Endothelial cell of umbilical vein (primary cell): Measurements from ENCODE around the gene HMCN1. TPM values are rescaled to one million over a fixed set of nuclear protein-coding genes. Genes with fewer than 3 reads are reported as not detected.

Experiments
- BruUV-seq: library from RNA; stranded (reverse); fragments of 400-500 nt; replicated peaks from 2 replicates; lab custom pipeline; 2021; lab: Mats Ljungman, UMichigan
- CTCF ChIA-PET: fragments of 300-600, 350-600 bp; sonication (Branson Sonifier 250); formaldehyde crosslinking; loops from one replicate; lab custom pipeline; 2021; ENCODE audit warnings: antibody characterized with exemption, inconsistent platforms; lab: Charles Lee
- POLR2A ChIA-PET: fragments of 300-600, 350-600 bp; sonication (Branson Sonifier 250); formaldehyde crosslinking; loops from one replicate; lab custom pipeline; 2021; ENCODE audit warnings: antibody characterized with exemption, inconsistent platforms; lab: Charles Lee
- DNase-seq: peaks from one replicate; pipeline ENCODE4 v3.0.0-alpha.2; 2011; ENCODE audit warnings: low read depth, low spot score
- FAIRE-seq: peaks from 2 replicates; lab custom pipeline; 2011; peaks lifted over from hg19 to GRCh38; lab: Jason Lieb, UNC
- H2AFZ ChIP-seq: 2 replicates; pipeline ENCODE4 v1.6.0; 2012; ENCODE audit warnings: low read depth, low read length, control low read depth, inconsistent platforms
- H3K27ac ChIP-seq: 2 replicates; pipeline ENCODE4 v1.5.1; 2011; ENCODE audit warnings: low read depth, mild to moderate bottlenecking, control low read depth, low read length, moderate library complexity; ENCODE audit not compliant: insufficient read depth
- H3K27me3 ChIP-seq, 2 experiments: 2 replicates each; pipeline versions ENCODE4 v1.6.0 to v1.6.1; 2011; ENCODE audit warnings: low read length in 2 of 2, mixed read lengths in 1 of 2; ENCODE audit not compliant: control insufficient read depth in 2 of 2, insufficient read depth in 2 of 2
- H3K36me3 ChIP-seq, 2 experiments: 2 replicates in 1 of 2; 3 replicates in 1 of 2; pipeline ENCODE4 v1.5.1; 2011; ENCODE audit warnings: low read length in 2 of 2, mild to moderate bottlenecking in 1 of 2, moderate library complexity in 1 of 2; ENCODE audit not compliant: control insufficient read depth in 2 of 2, insufficient read depth in 2 of 2; ENCODE audit errors: extremely low read depth in 1 of 2
- H3K4me1 ChIP-seq: 3 replicates; pipeline ENCODE4 v1.5.1; 2011; ENCODE audit warnings: mild to moderate bottlenecking, low read length; ENCODE audit not compliant: control insufficient read depth, insufficient read depth; ENCODE audit errors: extremely low read depth
- H3K4me2 ChIP-seq: 2 replicates; pipeline ENCODE4 v1.6.1; 2011; ENCODE audit warnings: low read length, control low read depth, mixed read lengths; ENCODE audit not compliant: insufficient read depth
- H3K4me3 ChIP-seq, 3 experiments: fragments of 200-600 bp in 1 of 3; sonication (generic), shearing (Covaris generic) in 1 of 3; replicated peaks in 1 of 3; 2 replicates each; pipeline ENCODE4 v1.5.1; 2011 to 2016; ENCODE audit warnings: control low read depth in 3 of 3, low read length in 3 of 3, mild to moderate bottlenecking in 2 of 3, inconsistent platforms in 1 of 3, low read depth in 1 of 3, moderate library complexity in 1 of 3; ENCODE audit not compliant: insufficient read depth in 1 of 3
- H3K79me2 ChIP-seq: 2 replicates; pipeline ENCODE4 v1.6.0; 2012; ENCODE audit warnings: low read length, inconsistent platforms; ENCODE audit not compliant: control insufficient read depth, insufficient read depth
- H3K9ac ChIP-seq: replicated peaks from 2 replicates; pipeline ENCODE3; 2011; ENCODE audit warnings: low read length, control low read depth; ENCODE audit not compliant: insufficient read depth; ENCODE audit errors: extremely low read depth
- H3K9me1 ChIP-seq: replicated peaks from 3 replicates; pipeline ENCODE4 v1.6.0; 2011; ENCODE audit warnings: mild to moderate bottlenecking, low read length; ENCODE audit not compliant: control insufficient read depth, insufficient read depth; ENCODE audit errors: extremely low read depth
- H3K9me3 ChIP-seq: replicated peaks from 2 replicates; pipeline ENCODE4 v1.5.1; 2012; ENCODE audit warnings: low read length, inconsistent platforms; ENCODE audit not compliant: control insufficient read depth, insufficient read depth
- H4K20me1 ChIP-seq: replicated peaks from 2 replicates; pipeline ENCODE3; 2011; ENCODE audit warnings: mild to moderate bottlenecking, low read length; ENCODE audit not compliant: control insufficient read depth, insufficient read depth; ENCODE audit errors: extremely low read depth
- EZH2 ChIP-seq: IDR thresholded peaks from 2 replicates; pipeline ENCODE4 v1.6.1; 2012; ENCODE audit warnings: borderline replicate concordance, low read depth, mild to moderate bottlenecking, moderate library complexity, low read length, inconsistent platforms; ENCODE audit not compliant: severe bottlenecking
- FOS ChIP-seq: IDR thresholded peaks from 2 replicates; pipeline ENCODE4 v1.6.1; 2011; ENCODE audit warnings: mild to moderate bottlenecking, low read length, moderate library complexity, borderline replicate concordance; ENCODE audit not compliant: insufficient read depth
- GATA2 ChIP-seq: IDR thresholded peaks from 2 replicates; pipeline ENCODE4 v1.7.0; 2011; ENCODE audit warnings: low read depth, mild to moderate bottlenecking, moderate library complexity, mixed read lengths, low read length; ENCODE audit not compliant: insufficient read length, insufficient read depth
- JUN ChIP-seq: IDR thresholded peaks from 2 replicates; pipeline ENCODE4 v1.6.1; 2011; ENCODE audit warnings: borderline replicate concordance, low read depth; ENCODE audit not compliant: insufficient read length, insufficient read depth
- MYC ChIP-seq: IDR thresholded peaks from one replicate; pipeline ENCODE4 v1.6.1; 2011; ENCODE audit warnings: mild to moderate bottlenecking, low read depth, low read length
- POLR2A ChIP-seq: IDR thresholded peaks from 2 replicates; pipeline ENCODE4 v1.6.1; 2012; ENCODE audit warnings: low read depth, mild to moderate bottlenecking, control low read depth, low read length
- POLR2AphosphoS5 ChIP-seq: IDR thresholded peaks from 2 replicates; pipeline ENCODE4 v1.6.1; 2012; ENCODE audit warnings: low read depth, mild to moderate bottlenecking, control low read depth, low read length, moderate library complexity; ENCODE audit not compliant: insufficient read depth
- dilution Hi-C: fragments of 300-500 bp; cut with MboI; formaldehyde crosslinking; loops from one replicate; pipeline ENCODE4 v1.15.0; 2019; ENCODE audit warnings: low sequenced_read_pairs; ENCODE audit not compliant: extremely low pct_ligation_motif_present
- intact Hi-C: fragments of 100-400 bp; cut with micrococcal nuclease; formaldehyde crosslinking; loops from one replicate; pipeline ENCODE4 v1.10.0; 2022
- polyA plus RNA-seq, 4 experiments: library from polyadenylated mRNA; depleted of rRNA in 3 of 4; stranded (reverse) in 3 of 4; unstranded in 1 of 4; fragments of >200 nt; gene quantifications; 2 replicates each; pipeline versions ENCODE4 v1.2.1 to v1.2.3, GENCODE V29; 2011 to 2012; ENCODE audit warnings: missing spikeins in 1 of 4
- total RNA-seq: library from RNA; stranded (reverse); gene quantifications from 2 replicates; pipeline ENCODE4 v1.2.3, GENCODE V29; 2021
- TF ChIP-seq, protein P1 (sequence below), 2 donors: IDR thresholded peaks; 1 replicate in 1 of 2; 2 replicates in 1 of 2; pipeline ENCODE4 v1.5.1; 2011; ENCODE audit warnings: low read length in 2 of 2, mild to moderate bottlenecking in 2 of 2, moderate library complexity in 2 of 2, control low read depth in 1 of 2, inconsistent platforms in 1 of 2, low read depth in 1 of 2; ENCODE audit not compliant: insufficient read depth in 1 of 2; ENCODE audit errors: extremely low read depth in 1 of 2
- TF ChIP-seq, protein P2 (sequence below): IDR thresholded peaks from 2 replicates; pipeline ENCODE4 v1.6.1; 2011; ENCODE audit not compliant: insufficient read depth, insufficient read length

The HMCN1 gene
- total and polyA plus RNA-seq, 2 donors (not counting 3 experiments of a cell fraction or from before 2014, with no cell fraction given), result 10.3 to 16.0 TPM

DNA sequence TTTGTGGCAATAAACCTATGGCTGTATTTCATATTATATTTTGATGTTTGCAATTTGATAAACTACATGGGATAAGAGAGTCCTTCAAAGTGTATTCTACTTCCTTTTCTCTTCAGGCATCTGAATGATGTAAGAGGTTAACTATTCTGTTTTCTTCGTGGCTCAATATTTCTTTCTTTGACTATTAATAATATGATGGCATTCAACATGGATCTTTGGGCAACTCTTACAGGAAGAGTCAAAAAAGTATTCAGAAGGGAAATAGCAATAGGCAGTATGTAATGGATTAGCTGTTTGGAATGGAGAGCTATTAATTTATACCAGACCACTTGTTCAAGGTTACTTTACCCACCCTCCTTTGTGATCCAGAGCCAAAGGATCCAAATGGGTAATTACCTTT, 74.4 kb downstream of the HMCN1 start:
- Histone ChIP-seq H3K27me3 (no peaks in the 10 kb centered on the region), H2AFZ (no peak overlapping the region), H3K4me3 (no peak overlapping the region), H3K9me3 (no peaks in the 10 kb centered on the region), H3K36me3 (no peaks in the 10 kb centered on the region), H3K27ac (no peak overlapping the region), H3K79me2 (no peaks in the 10 kb centered on the region), H3K9ac (no peak overlapping the region), H3K4me2 (no peak overlapping the region), H3K4me1 (no peaks in the 10 kb centered on the region), H3K9me1 (no peaks in the 10 kb centered on the region), H4K20me1 (no peaks in the 10 kb centered on the region)
- TF ChIP-seq JUN (peak; percentile 36), POLR2AphosphoS5 (no peak)
- dilution Hi-C loops, result no loop called here
- intact Hi-C loops, result no loop called here
- DNase-seq (peak; percentile 54), FAIRE-seq (no peak)
- ChIA-PET CTCF (no interaction called here), POLR2A (no interaction called here)
- BruUV-seq, result no TSS peak

DNA sequence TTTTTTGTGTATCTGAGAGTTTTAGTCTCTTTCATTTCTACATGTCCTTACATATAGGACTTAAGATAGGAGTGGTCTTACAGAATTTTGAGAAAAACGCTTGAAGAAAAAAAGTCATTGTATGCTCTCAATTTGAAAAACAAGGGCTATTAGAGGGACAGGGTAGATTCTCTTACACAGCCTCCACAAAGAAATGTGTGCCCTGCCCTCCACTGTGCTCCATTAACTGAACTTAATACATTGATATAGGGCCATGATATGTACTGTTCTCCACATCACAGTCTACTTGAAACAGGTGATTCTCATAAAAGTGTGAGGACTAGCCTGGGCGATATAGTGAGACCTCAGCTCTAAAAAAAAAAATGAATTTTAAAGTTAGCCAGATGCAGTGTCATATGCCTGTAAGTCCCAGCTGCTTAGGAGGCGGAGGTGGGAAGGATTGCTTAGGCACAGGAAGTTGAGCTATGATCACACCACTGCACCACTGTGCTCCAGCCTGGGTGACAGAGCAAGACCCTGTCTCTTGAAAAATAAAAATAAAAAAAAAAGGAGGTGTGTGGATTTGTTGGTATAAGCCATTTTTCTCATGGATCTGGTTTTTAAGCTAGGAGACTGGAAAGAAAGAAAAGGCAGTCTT, 77.0 kb downstream of the HMCN1 start:
- TF ChIP-seq GATA2 (no peak), FOS (no peak), JUN (no peak), MYC (no peak), POLR2A (no peak), POLR2AphosphoS5 (no peak), EZH2 (no peak)
- TF ChIP-seq, protein P1, sequence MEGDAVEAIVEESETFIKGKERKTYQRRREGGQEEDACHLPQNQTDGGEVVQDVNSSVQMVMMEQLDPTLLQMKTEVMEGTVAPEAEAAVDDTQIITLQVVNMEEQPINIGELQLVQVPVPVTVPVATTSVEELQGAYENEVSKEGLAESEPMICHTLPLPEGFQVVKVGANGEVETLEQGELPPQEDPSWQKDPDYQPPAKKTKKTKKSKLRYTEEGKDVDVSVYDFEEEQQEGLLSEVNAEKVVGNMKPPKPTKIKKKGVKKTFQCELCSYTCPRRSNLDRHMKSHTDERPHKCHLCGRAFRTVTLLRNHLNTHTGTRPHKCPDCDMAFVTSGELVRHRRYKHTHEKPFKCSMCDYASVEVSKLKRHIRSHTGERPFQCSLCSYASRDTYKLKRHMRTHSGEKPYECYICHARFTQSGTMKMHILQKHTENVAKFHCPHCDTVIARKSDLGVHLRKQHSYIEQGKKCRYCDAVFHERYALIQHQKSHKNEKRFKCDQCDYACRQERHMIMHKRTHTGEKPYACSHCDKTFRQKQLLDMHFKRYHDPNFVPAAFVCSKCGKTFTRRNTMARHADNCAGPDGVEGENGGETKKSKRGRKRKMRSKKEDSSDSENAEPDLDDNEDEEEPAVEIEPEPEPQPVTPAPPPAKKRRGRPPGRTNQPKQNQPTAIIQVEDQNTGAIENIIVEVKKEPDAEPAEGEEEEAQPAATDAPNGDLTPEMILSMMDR (IDR thresholded peaks at IDR 0.05; ENCODE audit: extremely low read depth in 1 of 2, insufficient read depth in 1 of 2, low read depth in 1 of 2, low read length in 2 of 2), result no peak
- TF ChIP-seq, protein P2, sequence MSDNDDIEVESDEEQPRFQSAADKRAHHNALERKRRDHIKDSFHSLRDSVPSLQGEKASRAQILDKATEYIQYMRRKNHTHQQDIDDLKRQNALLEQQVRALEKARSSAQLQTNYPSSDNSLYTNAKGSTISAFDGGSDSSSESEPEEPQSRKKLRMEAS, result no peak
- Histone ChIP-seq H4K20me1 (no peaks in the 10 kb centered on the region), H3K4me3 (no peak overlapping the region), H3K36me3 (no peaks in the 10 kb centered on the region), H3K4me1 (no peaks in the 10 kb centered on the region), H2AFZ (no peak overlapping the region), H3K9me3 (no peaks in the 10 kb centered on the region), H3K27me3 (no peaks in the 10 kb centered on the region), H3K27ac (no peak overlapping the region), H3K9ac (no peak overlapping the region), H3K9me1 (no peaks in the 10 kb centered on the region), H3K4me2 (no peak overlapping the region), H3K79me2 (no peaks in the 10 kb centered on the region)
- FAIRE-seq (no peak), DNase-seq (no peak)
- POLR2A ChIA-PET, result no interaction called here
- dilution Hi-C loops, result no loop called here
- CTCF ChIA-PET, result interaction anchor here (1.0 to 4.9 kb wide), 4 partner anchors 90 to 401 kb away, joined by 3 to 69 read pairs (median 8); no protein-coding TSS in a partner anchor
- BruUV-seq, result no TSS peak
- intact Hi-C loops, result loop anchor here (10.0 kb wide), 2 partner anchors 194 to 494 kb away; no protein-coding TSS in a partner anchor
